ENCODE results near the gene RPL10L. TPM values are rescaled to one million over a fixed set of nuclear protein-coding genes. Genes with fewer than 3 reads are reported as not detected.

Gene RPL10L
- under 1 TPM in 1 of 4 donors, not detected in 3; 0.40 TPM for polyA plus RNA-seq (ENCODE audit: insufficient read length in 4 of 4)

- no peak for DNase-seq (ENCODE audit: low read depth in 4 of 4, low spot score in 3 of 4)
Observed at GRCh38 chr14:46651526-46652144, at the start of gene RPL10L. Gene RPL10L, minus strand, starts transcription at chr14:46651781. Its CDS starts 45 bp downstream, at chr14:46651736.

DNA sequence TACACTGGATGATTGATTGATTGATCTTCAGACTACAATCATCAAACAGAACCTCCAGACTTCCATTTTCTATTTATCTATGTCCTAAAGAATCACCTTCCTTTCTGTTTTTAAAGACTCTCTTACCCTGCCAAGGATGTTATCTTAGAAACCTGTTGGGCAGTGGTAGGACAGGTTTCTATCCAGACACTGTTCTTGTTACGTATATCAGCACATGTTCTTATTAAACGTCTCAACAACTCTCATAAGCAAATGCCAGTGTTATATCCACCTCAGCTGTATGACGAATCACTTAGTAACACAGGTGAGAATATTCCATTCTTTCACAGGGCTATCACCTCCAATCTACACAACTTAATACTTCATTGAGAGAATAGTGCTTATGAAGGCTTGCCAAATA is 40.2 kb upstream of the RPL10L start:
- DNase-seq (ENCODE audit: low read depth in 4 of 4, low spot score in 3 of 4) = no peak

GRCh38 chr14:46686652-46687051 is 35.1 kb upstream of the RPL10L start:
- no peak for DNase-seq (ENCODE audit: low read depth in 4 of 4, low spot score in 3 of 4)

DNA sequence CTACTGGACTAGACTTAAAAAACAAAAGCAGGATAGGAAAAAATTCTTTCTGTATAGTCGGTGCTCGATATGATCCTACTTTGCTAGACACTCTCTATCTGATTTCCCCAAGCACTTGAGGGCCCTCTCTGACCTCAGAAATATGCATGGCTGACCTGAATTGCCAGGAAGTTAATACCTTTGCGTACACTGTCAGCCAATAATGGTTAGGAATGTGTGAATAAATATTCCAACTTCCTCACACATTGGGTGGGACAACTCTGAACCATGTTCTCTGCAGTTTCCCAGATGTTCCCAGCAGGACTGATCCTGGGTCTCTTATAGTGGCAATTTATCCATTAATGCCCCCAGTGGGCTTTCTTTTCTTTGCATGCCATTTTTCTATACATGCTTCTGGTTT is 20.5 kb upstream of the RPL10L start:
- DNase-seq (ENCODE audit: low read depth in 4 of 4, low spot score in 3 of 4) = no peak

GRCh38 chr14:46663382-46663781 is 11.8 kb upstream of the RPL10L start:
- DNase-seq (ENCODE audit: low read depth in 4 of 4, low spot score in 3 of 4) = no peak

- DNase-seq (ENCODE audit: low read depth in 4 of 4, low spot score in 3 of 4) = no peak
Observed at GRCh38 chr14:46661728-46662127, 10.1 kb upstream of the RPL10L start.

DNA sequence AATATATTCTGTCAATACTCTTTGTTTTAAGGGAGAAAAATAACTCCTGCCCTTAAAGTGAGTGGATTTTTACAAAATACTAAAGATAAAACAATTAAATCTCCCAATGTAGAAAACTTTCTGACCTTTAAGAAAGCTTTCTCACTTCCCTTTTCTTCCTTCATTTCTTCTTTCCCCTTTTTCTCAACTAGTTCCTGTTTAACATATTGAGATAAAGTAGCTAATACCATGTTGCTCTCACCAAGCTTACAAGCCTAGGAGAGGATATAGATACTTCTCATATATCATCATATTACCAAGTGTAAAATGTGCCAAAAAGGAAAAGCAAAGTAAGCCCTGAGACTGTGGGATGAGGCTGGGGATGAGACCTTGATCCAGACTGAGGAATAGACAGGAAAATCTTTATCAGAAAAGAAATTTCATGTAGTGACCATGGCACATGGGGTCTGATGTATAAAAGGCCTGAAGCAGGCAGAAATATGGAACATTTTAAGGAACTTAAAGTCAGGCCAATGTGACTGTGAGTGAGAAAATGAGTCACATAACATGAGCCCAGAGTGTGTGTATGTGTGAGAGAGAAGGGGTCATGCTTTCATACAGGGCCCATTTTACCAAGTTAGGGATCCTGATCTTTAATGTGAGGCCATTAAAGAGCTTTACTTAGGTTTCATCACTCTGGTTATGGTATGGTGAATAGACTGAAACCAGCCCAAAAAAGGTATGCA is 1.6 kb upstream of the RPL10L start:
- no peak for DNase-seq (ENCODE audit: low read depth in 4 of 4, low spot score in 3 of 4)

- no peak for DNase-seq (ENCODE audit: low read depth in 4 of 4, low spot score in 3 of 4)
Observed at GRCh38 chr14:46646796-46647195, 4.8 kb downstream of the RPL10L start.

DNA sequence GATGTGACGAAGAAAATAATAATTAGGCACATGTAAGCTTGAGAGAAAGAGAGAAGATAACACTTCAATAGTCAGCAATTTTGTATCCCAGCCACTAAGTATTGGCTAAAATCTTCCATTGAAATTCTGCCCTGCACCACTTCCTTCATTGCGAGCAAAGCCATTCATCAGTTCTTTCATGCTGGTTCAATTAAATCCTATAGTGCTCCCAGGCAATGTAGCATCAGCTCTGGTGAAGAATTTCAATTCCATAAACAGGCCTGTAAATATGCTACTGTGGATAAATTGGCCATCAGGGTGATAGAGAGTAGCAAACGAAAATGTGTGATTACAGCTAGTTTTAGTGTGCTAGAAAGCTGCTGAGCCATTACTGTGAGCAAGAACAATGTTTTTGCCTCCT is 24.7 kb downstream of the RPL10L start:
- no peak for DNase-seq (ENCODE audit: low read depth in 4 of 4, low spot score in 3 of 4)

Measured in right renal pelvis (tissue), 4 donors.